Measurements from ENCODE around the gene IGF2R.

IGF2R gene

DNA sequence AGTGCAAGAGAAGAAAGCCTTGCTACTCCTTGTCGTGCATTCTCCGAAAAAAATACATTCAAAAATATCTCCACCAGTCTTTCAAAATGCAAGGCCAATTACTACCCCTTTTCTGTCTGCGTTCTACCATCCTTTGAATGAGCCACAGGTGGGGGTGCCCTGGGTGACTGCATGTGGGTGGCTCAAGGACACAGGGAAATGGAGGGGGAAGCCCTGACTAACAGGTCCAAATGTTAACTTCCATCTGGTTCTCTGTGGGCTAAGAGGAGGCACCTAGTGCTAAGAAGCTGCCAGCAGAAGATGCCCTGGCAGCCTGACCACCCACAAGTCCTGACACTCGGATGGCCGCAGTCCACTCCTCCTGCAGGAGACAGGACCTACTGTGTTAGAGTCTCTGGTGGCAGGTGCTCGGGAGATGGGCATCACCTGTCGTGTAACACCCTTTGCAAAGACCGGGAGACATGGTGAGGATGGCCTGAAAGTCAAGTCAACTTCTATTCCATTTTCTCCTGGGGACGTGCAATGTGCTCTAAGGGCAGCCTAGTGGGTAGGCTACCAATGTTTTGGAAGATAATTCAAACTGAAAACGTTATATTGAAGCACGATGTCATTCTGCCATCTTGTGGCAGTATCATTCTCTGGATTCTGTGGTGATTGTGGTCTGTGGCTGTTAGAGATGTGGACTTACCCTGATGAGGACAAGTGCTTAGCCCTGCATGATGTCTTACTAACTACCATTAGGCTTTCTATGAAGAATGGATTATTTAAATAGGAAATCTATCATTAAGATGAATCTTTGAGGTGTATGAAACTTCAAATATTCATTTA lies 27.4 kb upstream of the IGF2R start:
- no peak for TF ChIP-seq MYC (IDR thresholded peaks at IDR 0.05; ENCODE audit: low read depth, low read length)
- TF ChIP-seq, protein P1, sequence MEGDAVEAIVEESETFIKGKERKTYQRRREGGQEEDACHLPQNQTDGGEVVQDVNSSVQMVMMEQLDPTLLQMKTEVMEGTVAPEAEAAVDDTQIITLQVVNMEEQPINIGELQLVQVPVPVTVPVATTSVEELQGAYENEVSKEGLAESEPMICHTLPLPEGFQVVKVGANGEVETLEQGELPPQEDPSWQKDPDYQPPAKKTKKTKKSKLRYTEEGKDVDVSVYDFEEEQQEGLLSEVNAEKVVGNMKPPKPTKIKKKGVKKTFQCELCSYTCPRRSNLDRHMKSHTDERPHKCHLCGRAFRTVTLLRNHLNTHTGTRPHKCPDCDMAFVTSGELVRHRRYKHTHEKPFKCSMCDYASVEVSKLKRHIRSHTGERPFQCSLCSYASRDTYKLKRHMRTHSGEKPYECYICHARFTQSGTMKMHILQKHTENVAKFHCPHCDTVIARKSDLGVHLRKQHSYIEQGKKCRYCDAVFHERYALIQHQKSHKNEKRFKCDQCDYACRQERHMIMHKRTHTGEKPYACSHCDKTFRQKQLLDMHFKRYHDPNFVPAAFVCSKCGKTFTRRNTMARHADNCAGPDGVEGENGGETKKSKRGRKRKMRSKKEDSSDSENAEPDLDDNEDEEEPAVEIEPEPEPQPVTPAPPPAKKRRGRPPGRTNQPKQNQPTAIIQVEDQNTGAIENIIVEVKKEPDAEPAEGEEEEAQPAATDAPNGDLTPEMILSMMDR (IDR thresholded peaks at IDR 0.05; ENCODE audit: low read depth, low read length), result peak; percentile 40
- no peak overlapping the region for H3K4me3 ChIP-seq (ENCODE audit: low read depth, low read length)
- peak; percentile 75 for DNase-seq (ENCODE audit: low read depth)

DNA sequence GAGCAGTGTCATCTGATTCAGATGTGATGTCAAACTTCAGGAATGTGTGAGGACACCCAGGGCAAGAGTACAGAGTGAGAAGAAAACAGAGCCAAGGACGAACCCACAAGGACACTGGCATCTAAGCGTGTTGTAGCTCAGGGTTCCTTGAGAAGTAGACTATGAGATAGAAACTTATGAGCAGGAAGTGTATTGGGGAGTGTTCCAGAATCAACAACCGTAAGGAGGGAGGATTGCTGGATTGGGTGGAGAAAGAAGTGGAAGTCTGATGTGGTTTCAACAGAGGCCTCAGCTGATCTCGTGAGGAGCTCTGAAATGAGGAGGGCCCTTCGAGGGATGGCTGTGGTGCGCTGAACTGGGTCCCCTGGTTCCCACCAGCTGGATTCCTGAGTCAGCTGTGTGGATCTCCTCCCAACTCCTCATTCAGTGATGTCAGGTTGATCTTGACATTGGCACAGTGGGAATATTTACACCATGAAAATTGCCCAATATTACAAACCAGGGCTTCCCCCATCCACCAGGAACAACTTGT lies 25.7 kb upstream of the IGF2R start:
- no peak for DNase-seq (ENCODE audit: low read depth)
- TF ChIP-seq, protein P2, sequence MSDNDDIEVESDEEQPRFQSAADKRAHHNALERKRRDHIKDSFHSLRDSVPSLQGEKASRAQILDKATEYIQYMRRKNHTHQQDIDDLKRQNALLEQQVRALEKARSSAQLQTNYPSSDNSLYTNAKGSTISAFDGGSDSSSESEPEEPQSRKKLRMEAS (IDR thresholded peaks at IDR 0.05; ENCODE audit: low read depth, low read length), result no peak
- TF ChIP-seq, protein P1 (IDR thresholded peaks at IDR 0.05; ENCODE audit: low read depth, low read length), result no peak
- TF ChIP-seq MYC (IDR thresholded peaks at IDR 0.05; ENCODE audit: low read depth, low read length), result no peak
- no peak for TF ChIP-seq POLR2A (IDR thresholded peaks at IDR 0.05; ENCODE audit: extremely low read depth, insufficient read length)
- H3K4me3 ChIP-seq (ENCODE audit: low read depth, low read length), result no peak overlapping the region

DNA sequence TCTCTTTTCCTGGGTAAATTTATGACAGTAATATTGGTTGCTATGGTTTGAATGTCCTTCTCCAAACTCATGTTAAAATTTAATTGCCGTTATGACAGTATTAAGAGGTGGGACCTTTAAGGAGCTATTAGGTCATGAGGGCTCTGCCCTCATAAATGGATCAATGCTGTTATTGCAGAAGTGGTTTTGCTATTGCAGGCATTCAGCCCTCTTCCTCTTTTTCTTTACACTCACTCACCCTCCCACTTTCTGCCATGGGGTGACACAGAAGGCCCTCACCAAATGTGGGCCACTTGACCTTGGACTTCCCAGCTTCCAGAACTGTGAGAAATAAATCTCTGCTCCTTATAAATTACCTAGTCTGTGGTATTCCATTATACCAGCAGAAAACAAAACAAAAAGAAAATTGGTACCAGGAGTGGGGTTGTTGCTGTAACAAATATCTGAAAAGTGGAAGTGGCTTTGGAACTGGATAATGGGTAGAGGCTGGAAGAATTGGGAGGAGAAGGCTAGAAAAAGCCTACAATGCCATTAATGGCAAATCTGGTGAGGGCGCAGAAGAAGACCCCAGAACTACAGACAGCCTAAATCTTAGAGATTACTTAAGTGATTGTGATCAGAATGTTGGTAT lies 24.8 kb upstream of the IGF2R start:
- H3K4me3 ChIP-seq (ENCODE audit: low read depth, low read length), result no peak overlapping the region
- TF ChIP-seq POLR2A (IDR thresholded peaks at IDR 0.05; ENCODE audit: extremely low read depth, insufficient read length), result no peak
- TF ChIP-seq, protein P2 (IDR thresholded peaks at IDR 0.05; ENCODE audit: low read depth, low read length), result no peak
- TF ChIP-seq, protein P1 (IDR thresholded peaks at IDR 0.05; ENCODE audit: low read depth, low read length), result no peak
- peak; percentile 76 for DNase-seq (ENCODE audit: low read depth)

DNA sequence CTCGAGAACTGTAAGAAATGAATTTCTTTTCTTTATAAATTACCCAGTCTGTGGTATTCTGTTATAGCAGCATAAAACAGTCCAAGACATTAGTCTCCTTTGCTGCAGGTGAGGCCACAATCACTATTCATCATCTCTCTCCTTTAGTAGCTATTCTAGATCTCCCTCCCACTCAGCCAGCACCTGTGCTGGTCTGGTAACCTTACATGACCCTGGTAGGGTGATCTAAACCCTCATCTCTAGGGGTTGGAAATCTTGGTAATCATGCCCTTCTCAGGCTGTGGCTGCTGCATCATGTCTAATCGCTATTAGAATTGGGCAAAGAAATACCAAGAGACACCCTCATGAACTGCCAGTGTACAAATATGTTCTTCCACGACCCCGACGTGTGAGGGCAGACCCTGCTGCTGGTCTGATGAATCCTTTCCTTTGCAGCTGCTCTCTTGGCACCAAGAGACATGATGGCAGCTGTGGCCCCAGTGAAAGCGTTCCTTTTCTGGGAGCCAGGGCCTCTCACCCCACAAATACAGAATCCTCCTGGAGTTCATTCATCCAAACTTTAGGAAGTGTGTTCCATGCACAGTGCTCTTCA lies 23.0 kb upstream of the IGF2R start:
- H3K4me3 ChIP-seq (ENCODE audit: low read depth, low read length), result no peak overlapping the region
- TF ChIP-seq, protein P2 (IDR thresholded peaks at IDR 0.05; ENCODE audit: low read depth, low read length), result no peak
- no peak for TF ChIP-seq POLR2A (IDR thresholded peaks at IDR 0.05; ENCODE audit: extremely low read depth, insufficient read length)
- TF ChIP-seq MYC (IDR thresholded peaks at IDR 0.05; ENCODE audit: low read depth, low read length), result no peak
- TF ChIP-seq, protein P1 (IDR thresholded peaks at IDR 0.05; ENCODE audit: low read depth, low read length), result no peak
- no peak for DNase-seq (ENCODE audit: low read depth)

DNA sequence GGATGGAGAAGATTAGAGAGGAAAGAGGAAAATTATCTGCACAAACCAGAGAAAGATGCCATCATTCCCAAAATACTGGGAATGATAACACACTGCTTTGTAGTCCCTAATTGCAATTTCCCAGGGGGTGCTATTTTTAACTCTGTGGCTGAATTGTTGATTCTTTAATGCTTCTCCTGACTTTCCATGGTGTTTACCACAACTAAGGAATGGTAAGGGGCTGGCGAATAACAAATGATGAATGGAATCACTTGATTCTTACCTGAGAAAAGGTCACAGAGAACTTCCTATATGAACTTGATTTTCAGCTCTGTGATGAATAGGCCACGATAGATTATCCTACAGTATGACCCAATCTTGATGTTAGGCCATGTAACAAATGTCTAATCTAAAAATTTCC lies 22.0 kb upstream of the IGF2R start:
- H3K4me3 ChIP-seq (ENCODE audit: low read depth, low read length), result no peak overlapping the region
- TF ChIP-seq, protein P2 (IDR thresholded peaks at IDR 0.05; ENCODE audit: low read depth, low read length), result no peak
- TF ChIP-seq, protein P1 (IDR thresholded peaks at IDR 0.05; ENCODE audit: low read depth, low read length), result no peak
- TF ChIP-seq POLR2A (IDR thresholded peaks at IDR 0.05; ENCODE audit: extremely low read depth, insufficient read length) (no peak), MYC (IDR thresholded peaks at IDR 0.05; ENCODE audit: low read depth, low read length) (no peak)
- no peak for DNase-seq (ENCODE audit: low read depth)
